ENCODE results near the gene TJP2.

Gene TJP2

GRCh38 chr9:69234683-69235082 lies 60.6 kb downstream of the TJP2 start:
- no peak overlapping the region for H3K4me3 ChIP-seq (ENCODE audit: low read depth, low read length)
- no peak for DNase-seq (ENCODE audit: low read depth)
- TF ChIP-seq CTCF (IDR thresholded peaks at IDR 0.05; ENCODE audit: insufficient read depth, low read depth, low read length, missing control alignments): no peak

- H3K4me3 ChIP-seq (ENCODE audit: low read depth, low read length): no peak overlapping the region
- DNase-seq (ENCODE audit: low read depth): no peak
- no peak for TF ChIP-seq CTCF (IDR thresholded peaks at IDR 0.05; ENCODE audit: insufficient read depth, low read depth, low read length, missing control alignments)
Observed at GRCh38 chr9:69236188-69236587, 62.1 kb downstream of the TJP2 start.

- no peak for DNase-seq (ENCODE audit: low read depth)
- TF ChIP-seq CTCF (IDR thresholded peaks at IDR 0.05; ENCODE audit: insufficient read depth, low read depth, low read length, missing control alignments): no peak
- no peak overlapping the region for H3K4me3 ChIP-seq (ENCODE audit: low read depth, low read length)
Observed at GRCh38 chr9:69237702-69238295, 63.7 kb downstream of the TJP2 start.

- H3K4me3 ChIP-seq (ENCODE audit: low read depth, low read length): no peak overlapping the region
- DNase-seq (ENCODE audit: low read depth): no peak
- no peak for TF ChIP-seq CTCF (IDR thresholded peaks at IDR 0.05; ENCODE audit: insufficient read depth, low read depth, low read length, missing control alignments)
Observed at GRCh38 chr9:69243116-69243515, 69.0 kb downstream of the TJP2 start.

GRCh38 chr9:69246629-69247028 lies 72.6 kb downstream of the TJP2 start:
- TF ChIP-seq CTCF (IDR thresholded peaks at IDR 0.05; ENCODE audit: insufficient read depth, low read depth, low read length, missing control alignments): no peak
- H3K4me3 ChIP-seq (ENCODE audit: low read depth, low read length): no peak overlapping the region
- DNase-seq (ENCODE audit: low read depth): no peak

GRCh38 chr9:69248005-69248404 lies 73.9 kb downstream of the TJP2 start:
- TF ChIP-seq CTCF (IDR thresholded peaks at IDR 0.05; ENCODE audit: insufficient read depth, low read depth, low read length, missing control alignments): no peak
- no peak overlapping the region for H3K4me3 ChIP-seq (ENCODE audit: low read depth, low read length)
- DNase-seq (ENCODE audit: low read depth): no peak

- TF ChIP-seq CTCF (IDR thresholded peaks at IDR 0.05; ENCODE audit: insufficient read depth, low read depth, low read length, missing control alignments): no peak
- H3K4me3 ChIP-seq (ENCODE audit: low read depth, low read length): no peak overlapping the region
- no peak for DNase-seq (ENCODE audit: low read depth)
Observed at GRCh38 chr9:69249337-69249736, 75.3 kb downstream of the TJP2 start.
